OCI-LY1 (cell line): ENCODE results near the gene ABCB9.

Source experiments
- H2AFZ ChIP-seq: fragments of 200-600 bp; sonication (generic), shearing (Covaris generic); 2 replicates; pipeline ENCODE4 v1.6.0; 2014; ENCODE audit warnings: antibody characterized with exemption, mild to moderate bottlenecking, low read length
- H3F3A ChIP-seq: fragments of 200-600 bp; sonication (generic), shearing (Covaris generic); 2 replicates; pipeline ENCODE4 v1.6.0; 2014; ENCODE audit warnings: mild to moderate bottlenecking, antibody characterized with exemption, low read length, moderate library complexity; ENCODE audit not compliant: insufficient read depth
- H3K27ac ChIP-seq: fragments of 200-600 bp; sonication (generic); 2 replicates; pipeline ENCODE4 v1.5.1; 2014; ENCODE audit warnings: low read length, mixed run types, mild to moderate bottlenecking, low read depth; ENCODE audit not compliant: poor library complexity, severe bottlenecking
- H3K27me3 ChIP-seq: fragments of 200-600 bp; sonication (generic); 2 replicates; pipeline ENCODE4 v1.6.0; 2014; ENCODE audit warnings: antibody characterized with exemption, mild to moderate bottlenecking, low read length, moderate library complexity; ENCODE audit not compliant: insufficient read depth
- H3K36me3 ChIP-seq: fragments of 200-600 bp; sonication (generic); 2 replicates; pipeline ENCODE4 v1.6.1; 2014; ENCODE audit warnings: mild to moderate bottlenecking, antibody characterized with exemption, low read length, moderate library complexity, mixed read lengths; ENCODE audit not compliant: insufficient read depth
- H3K4me1 ChIP-seq: fragments of 200-600 bp; sonication (generic); 2 replicates; pipeline ENCODE4 v1.5.1; 2014; ENCODE audit warnings: mild to moderate bottlenecking, low read length, moderate library complexity; ENCODE audit not compliant: insufficient read depth, severe bottlenecking
- H3K4me2 ChIP-seq: fragments of 200-600 bp; sonication (generic), shearing (Covaris generic); 2 replicates; pipeline ENCODE4 v1.6.1; 2014; ENCODE audit warnings: low read length
- H3K4me3 ChIP-seq: fragments of 200-600 bp; sonication (generic); 2 replicates; pipeline ENCODE4 v1.5.1; 2014; ENCODE audit warnings: low read length, low read depth, mild to moderate bottlenecking, mixed read lengths; ENCODE audit not compliant: poor library complexity, severe bottlenecking
- H3K79me2 ChIP-seq: fragments of 200-600 bp; shearing (Covaris generic); 2 replicates; pipeline ENCODE4 v1.6.1; 2016; ENCODE audit warnings: mixed run types, low read length, mixed read lengths; ENCODE audit not compliant: insufficient read depth
- H3K9ac ChIP-seq: fragments of 200-600 bp; sonication (generic), shearing (Covaris generic); 2 replicates; pipeline ENCODE4 v1.6.1; 2014; ENCODE audit warnings: mild to moderate bottlenecking, low read length, mixed read lengths
- H3K9me2 ChIP-seq: fragments of 200-600 bp; sonication (generic), shearing (Covaris generic); 2 replicates; pipeline ENCODE4 v1.6.1; 2014; ENCODE audit warnings: low read depth, mild to moderate bottlenecking, low read length, mixed read lengths
- H3K9me3 ChIP-seq: fragments of 200-600 bp; shearing (Covaris generic); 2 replicates; pipeline ENCODE4 v1.6.1; 2014; ENCODE audit warnings: low read length, mixed read lengths
- H4K20me1 ChIP-seq: fragments of 200-600 bp; sonication (generic), shearing (Covaris generic); 2 replicates; pipeline ENCODE4 v1.6.0; 2016; ENCODE audit warnings: mild to moderate bottlenecking, low read length; ENCODE audit not compliant: insufficient read depth
- CTCF ChIP-seq: fragments of 200-600 bp; sonication (generic), shearing (Covaris generic); IDR thresholded peaks from 2 replicates; pipeline ENCODE4 v1.5.1; 2017; ENCODE audit warnings: mild to moderate bottlenecking, antibody characterized with exemption, low read length, moderate library complexity, mixed read lengths
- EZH2 ChIP-seq: fragments of 200-600 bp; sonication (generic), shearing (Covaris generic); IDR thresholded peaks from 2 replicates; pipeline ENCODE4 v1.8.0; 2017; ENCODE audit warnings: borderline replicate concordance, mixed run types, mild to moderate bottlenecking, antibody characterized with exemption, low read length, moderate library complexity, mixed read lengths

Gene ABCB9

GRCh38 chr12:122951979-122952892 is 14.0 kb downstream of the ABCB9 start:
- no peak overlapping the region for H3K27ac ChIP-seq
- peaks cover 6% of the 10 kb centered on the region; the same call in 1 of the 2 replicates for H3K27me3 ChIP-seq
- no peaks in the 10 kb centered on the region for H3F3A ChIP-seq
- no peaks in the 10 kb centered on the region for H3K9me2 ChIP-seq
- H3K9me3 ChIP-seq = no peaks in the 10 kb centered on the region
- no peaks in the 10 kb centered on the region for H4K20me1 ChIP-seq
- no peaks in the 10 kb centered on the region for H3K36me3 ChIP-seq
- H3K4me2 ChIP-seq = no peak overlapping the region
- H2AFZ ChIP-seq = no peak overlapping the region
- TF ChIP-seq CTCF (peak; percentile 95), EZH2 (no peak)
- H3K79me2 ChIP-seq = no peaks in the 10 kb centered on the region
- H3K4me3 ChIP-seq = no peak overlapping the region
- no peaks in the 10 kb centered on the region for H3K4me1 ChIP-seq
- no peak overlapping the region for H3K9ac ChIP-seq

GRCh38 chr12:122951406-122951805 is 14.9 kb downstream of the ABCB9 start:
- no peak for TF ChIP-seq EZH2
- TF ChIP-seq CTCF = no peak
- Histone ChIP-seq H3K9me2 (no peaks in the 10 kb centered on the region), H3K36me3 (no peaks in the 10 kb centered on the region), H3K27me3 (peaks cover 6% of the 10 kb centered on the region; the same call in 1 of the 2 replicates), H3K9ac (no peak overlapping the region), H3F3A (no peaks in the 10 kb centered on the region), H3K4me1 (no peaks in the 10 kb centered on the region), H3K4me3 (no peak overlapping the region), H3K4me2 (no peak overlapping the region), H2AFZ (no peak overlapping the region), H3K79me2 (no peaks in the 10 kb centered on the region), H4K20me1 (no peaks in the 10 kb centered on the region), H3K27ac (no peak overlapping the region), H3K9me3 (no peaks in the 10 kb centered on the region)

GRCh38 chr12:122949816-122950675 is 16.2 kb downstream of the ABCB9 start:
- no peaks in the 10 kb centered on the region for H3K4me1 ChIP-seq
- H4K20me1 ChIP-seq = no peaks in the 10 kb centered on the region
- no peaks in the 10 kb centered on the region for H3K79me2 ChIP-seq
- no peak overlapping the region for H3K9ac ChIP-seq
- no peaks in the 10 kb centered on the region for H3K36me3 ChIP-seq
- no peaks in the 10 kb centered on the region for H3K9me3 ChIP-seq
- no peak overlapping the region for H3K4me2 ChIP-seq
- no peaks in the 10 kb centered on the region for H3K9me2 ChIP-seq
- H3F3A ChIP-seq = no peaks in the 10 kb centered on the region
- H2AFZ ChIP-seq = no peak overlapping the region
- no peak overlapping the region for H3K4me3 ChIP-seq
- no peak overlapping the region for H3K27ac ChIP-seq
- H3K27me3 ChIP-seq = peaks cover 6% of the 10 kb centered on the region; the same call in 1 of the 2 replicates
- TF ChIP-seq CTCF (no peak), EZH2 (no peak)
